Astrocyte (in vitro differentiated cells and primary cell): ENCODE results near the gene EGFLAM. TPM values are rescaled to one million over a fixed set of nuclear protein-coding genes. Genes with fewer than 3 reads are reported as not detected.

Source experiments
- DNase-seq: peaks from one replicate; pipeline ENCODE4 v3.0.0-alpha.2; 2010; ENCODE audit warnings: low read depth
- FAIRE-seq: peaks from 2 replicates; lab custom pipeline; 2011; peaks lifted over from hg19 to GRCh38; lab: Jason Lieb, UNC
- H2AFZ ChIP-seq: 2 replicates; pipeline ENCODE4 v1.6.0; 2012; ENCODE audit warnings: low read depth, low read length, inconsistent platforms
- H3K27ac ChIP-seq: 2 replicates; pipeline ENCODE4 v1.5.1; 2011; ENCODE audit warnings: low read depth, low read length, inconsistent platforms
- H3K27me3 ChIP-seq: 2 replicates; pipeline ENCODE4 v1.6.0; 2011; ENCODE audit warnings: low read length, inconsistent platforms; ENCODE audit not compliant: insufficient read depth
- H3K36me3 ChIP-seq: 2 replicates; pipeline ENCODE4 v1.5.1; 2011; ENCODE audit warnings: low read length, inconsistent platforms; ENCODE audit not compliant: insufficient read depth
- H3K4me1 ChIP-seq: 2 replicates; pipeline ENCODE4 v1.5.1; 2011; ENCODE audit warnings: low read length, inconsistent platforms; ENCODE audit not compliant: insufficient read depth
- H3K4me2 ChIP-seq: 2 replicates; pipeline ENCODE4 v1.6.0; 2012; ENCODE audit warnings: low read length, inconsistent platforms
- H3K4me3 ChIP-seq: 2 replicates; pipeline ENCODE4 v1.5.1; 2011; ENCODE audit warnings: low read depth, mild to moderate bottlenecking, low read length, inconsistent platforms; ENCODE audit not compliant: insufficient read depth
- H3K79me2 ChIP-seq: 2 replicates; pipeline ENCODE4 v1.6.0; 2012; ENCODE audit warnings: mild to moderate bottlenecking, low read length, inconsistent platforms; ENCODE audit not compliant: insufficient read depth
- H3K9ac ChIP-seq: 2 replicates; pipeline ENCODE4 v1.6.0; 2012; ENCODE audit warnings: mild to moderate bottlenecking, low read length, inconsistent platforms
- H3K9me3 ChIP-seq: 2 replicates; pipeline ENCODE4 v1.5.1; 2012; ENCODE audit warnings: low read depth, mild to moderate bottlenecking, low read length, inconsistent platforms; ENCODE audit not compliant: insufficient read depth
- H4K20me1 ChIP-seq: 2 replicates; pipeline ENCODE4 v1.6.0; 2012; ENCODE audit warnings: low read length, inconsistent platforms; ENCODE audit not compliant: insufficient read depth
- H3K27ac Mint-ChIP-seq: one replicate; pipeline ENCODE4 v1.8.0; 2021; ENCODE audit warnings: mild to moderate bottlenecking, mixed read lengths; ENCODE audit not compliant: unreplicated experiment
- H3K27me3 Mint-ChIP-seq: one replicate; pipeline ENCODE4 v1.8.0; 2021; ENCODE audit warnings: low read depth, mixed read lengths; ENCODE audit not compliant: unreplicated experiment
- H3K36me3 Mint-ChIP-seq: one replicate; pipeline ENCODE4 v1.8.0; 2021; ENCODE audit warnings: low read depth, mixed read lengths; ENCODE audit not compliant: unreplicated experiment
- H3K4me1 Mint-ChIP-seq: one replicate; pipeline ENCODE4 v1.8.0; 2021; ENCODE audit warnings: low read depth, mixed read lengths; ENCODE audit not compliant: unreplicated experiment
- H3K4me3 Mint-ChIP-seq: one replicate; pipeline ENCODE4 v1.8.0; 2021; ENCODE audit warnings: mild to moderate bottlenecking, moderate library complexity, mixed read lengths; ENCODE audit not compliant: unreplicated experiment
- H3K9me3 Mint-ChIP-seq: one replicate; pipeline ENCODE4 v1.8.0; 2021; ENCODE audit warnings: mild to moderate bottlenecking, mixed read lengths; ENCODE audit not compliant: unreplicated experiment
- CTCF ChIP-seq: IDR thresholded peaks from 2 replicates; pipeline ENCODE4 v1.5.1; 2011; ENCODE audit warnings: low read depth, mild to moderate bottlenecking, inconsistent platforms, low read length, moderate library complexity; ENCODE audit not compliant: insufficient read depth
- EZH2 ChIP-seq: IDR thresholded peaks from 2 replicates; pipeline ENCODE4 v1.6.1; 2012; ENCODE audit warnings: mild to moderate bottlenecking, low read length, inconsistent platforms; ENCODE audit not compliant: insufficient read depth
- total RNA-seq: library from RNA; stranded (reverse); gene quantifications from 2 replicates; pipeline ENCODE4 v1.2.1, GENCODE V29; 2021

EGFLAM gene
- total RNA-seq, 1 donor from 2014 or later = 1.0 TPM

GRCh38 chr5:38434966-38435705 is 176.8 kb downstream of the EGFLAM start:
- no peak overlapping the region for H3K4me3 Mint-ChIP-seq
- peaks cover 38% of the 10 kb centered on the region for H3K4me1 Mint-ChIP-seq
- H3K79me2 ChIP-seq = no peaks in the 10 kb centered on the region
- no peaks in the 10 kb centered on the region for H3K36me3 ChIP-seq
- H3K9me3 Mint-ChIP-seq = peaks cover 2% of the 10 kb centered on the region
- FAIRE-seq = no peak
- no peak overlapping the region for H3K9ac ChIP-seq
- H3K4me3 ChIP-seq = no peak overlapping the region
- no peak for TF ChIP-seq EZH2
- no peak for TF ChIP-seq CTCF
- DNase-seq = peak; percentile 59
- no peaks in the 10 kb centered on the region for H3K36me3 Mint-ChIP-seq
- H3K4me2 ChIP-seq = no peak overlapping the region
- peaks cover 16% of the 10 kb centered on the region for H3K4me1 ChIP-seq
- H4K20me1 ChIP-seq = no peaks in the 10 kb centered on the region
- H3K27me3 Mint-ChIP-seq = peaks cover 10% of the 10 kb centered on the region
- peaks cover 6% of the 10 kb centered on the region for H3K27me3 ChIP-seq
- no peak overlapping the region for H2AFZ ChIP-seq
- no peak overlapping the region for H3K27ac ChIP-seq
- H3K9me3 ChIP-seq = no peaks in the 10 kb centered on the region
- no peak overlapping the region for H3K27ac Mint-ChIP-seq

DNA sequence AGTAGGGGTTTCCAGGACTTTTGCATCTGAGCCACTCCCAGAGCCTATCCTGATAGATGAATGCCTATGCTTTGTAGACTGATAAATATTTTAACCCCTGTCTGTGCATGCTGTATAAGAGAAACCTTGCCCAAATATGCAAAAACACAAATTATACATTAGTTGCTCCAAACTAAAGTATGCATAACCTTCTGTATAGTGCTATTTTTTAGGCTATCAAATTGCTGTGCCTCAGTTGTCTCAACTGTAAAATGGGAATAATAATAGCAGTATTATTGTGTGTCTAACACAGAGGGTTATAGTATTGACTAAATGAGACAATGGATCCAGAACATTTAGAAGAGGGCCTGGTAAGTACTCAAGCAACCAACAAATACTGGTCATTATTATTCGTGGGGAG is 180.4 kb downstream of the EGFLAM start:
- DNase-seq (no peak), FAIRE-seq (no peak)
- Histone ChIP-seq H3K4me1 (peaks cover 6% of the 10 kb centered on the region), H3K79me2 (no peaks in the 10 kb centered on the region), H2AFZ (no peak overlapping the region), H3K9ac (no peak overlapping the region), H3K4me2 (no peak overlapping the region), H3K36me3 (no peaks in the 10 kb centered on the region), H4K20me1 (no peaks in the 10 kb centered on the region), H3K4me3 (no peak overlapping the region), H3K9me3 (no peaks in the 10 kb centered on the region), H3K27ac (no peak overlapping the region), H3K27me3 (peaks cover 12% of the 10 kb centered on the region)
- H3K27ac Mint-ChIP-seq = no peak overlapping the region
- no peak for TF ChIP-seq CTCF
- TF ChIP-seq EZH2 = no peak
- no peaks in the 10 kb centered on the region for H3K36me3 Mint-ChIP-seq
- peaks cover 15% of the 10 kb centered on the region for H3K27me3 Mint-ChIP-seq
- peaks cover 2% of the 10 kb centered on the region for H3K9me3 Mint-ChIP-seq
- H3K4me1 Mint-ChIP-seq = peaks cover 29% of the 10 kb centered on the region
- H3K4me3 Mint-ChIP-seq = no peak overlapping the region
